GM19023 (cell line): Measurements from ENCODE around the gene STBD1.
"Not testable (repeated sequence)": the region's sequence is repeated elsewhere in the genome, so short reads cannot be mapped to it uniquely, and the experiment has no call there.

Experiments used
- ATAC-seq: cut with Tn5 transposase; IDR thresholded peaks from one replicate; pipeline ENCODE4 v1.9.1; 2021; ENCODE audit warnings: mild to moderate bottlenecking, moderate library complexity; ENCODE audit not compliant: unreplicated experiment

Gene STBD1

DNA sequence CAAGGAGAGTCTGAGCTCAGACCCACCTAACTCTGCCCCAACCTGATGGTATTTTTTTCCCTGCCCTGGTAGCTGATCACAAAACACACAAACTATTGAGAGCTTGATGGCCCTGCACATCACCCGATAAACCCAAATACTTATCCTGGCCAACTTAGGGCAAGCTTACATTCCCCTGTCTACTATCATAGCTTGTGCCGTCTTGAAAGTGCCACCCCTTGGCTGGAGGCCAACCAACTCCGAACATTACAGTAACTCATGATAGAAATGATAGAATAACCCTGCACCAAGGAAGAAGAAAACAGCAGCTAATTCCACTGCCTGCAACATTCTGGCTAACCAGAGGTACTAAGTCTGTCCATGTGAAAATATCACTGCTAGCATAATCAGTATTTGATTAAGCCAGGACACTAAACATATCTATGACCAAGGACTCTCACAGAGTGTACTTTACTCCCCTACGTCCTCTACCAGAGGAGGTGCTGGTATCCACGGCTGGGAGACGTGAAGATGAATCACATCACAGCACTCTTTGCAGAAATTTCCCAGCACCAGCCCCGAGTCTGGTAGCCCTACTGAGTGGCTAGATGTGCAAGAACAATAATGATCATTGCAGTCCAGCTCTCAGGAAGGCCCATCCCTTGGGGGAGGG, 8.9 kb downstream of the STBD1 start:
- ATAC-seq, result no peak

DNA sequence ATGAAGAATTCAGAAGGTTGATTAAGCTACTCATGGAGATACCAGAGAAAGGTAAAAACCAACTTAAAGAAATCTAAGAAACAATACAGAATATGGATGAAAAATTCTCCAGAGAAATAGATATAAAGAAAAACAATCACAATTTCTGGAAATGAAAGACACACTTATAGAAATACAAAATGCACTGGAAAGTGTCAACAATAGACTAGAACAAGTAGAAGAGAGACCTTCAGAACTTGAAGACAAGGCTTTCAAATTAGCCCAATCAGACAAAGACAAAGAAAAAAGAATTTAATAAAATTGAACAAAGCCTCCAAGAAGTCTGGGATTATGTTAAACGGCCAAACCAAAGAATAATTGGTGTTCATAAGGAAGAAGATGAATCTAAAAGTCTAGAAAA, 9.6 kb downstream of the STBD1 start:
- no peak for ATAC-seq

DNA sequence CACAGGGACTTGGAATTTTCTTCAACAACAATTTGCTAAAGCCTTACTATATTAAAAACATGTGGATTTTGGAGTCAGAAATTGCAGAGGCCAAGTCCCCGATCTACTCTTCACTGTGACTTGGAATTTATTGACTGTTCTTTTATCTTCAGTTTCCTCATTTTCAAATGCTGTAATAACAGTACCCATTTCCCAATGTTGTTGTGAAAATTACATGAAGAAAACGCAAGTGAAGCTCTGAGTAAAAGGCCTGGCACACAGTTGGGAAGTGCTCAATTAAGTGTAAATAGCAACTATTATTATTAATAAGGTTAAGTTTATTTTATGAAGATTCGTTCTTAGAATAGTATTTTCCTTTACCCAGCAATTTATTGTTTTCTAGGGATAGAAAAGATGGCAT, 15.7 kb downstream of the STBD1 start:
- no peak for ATAC-seq

DNA sequence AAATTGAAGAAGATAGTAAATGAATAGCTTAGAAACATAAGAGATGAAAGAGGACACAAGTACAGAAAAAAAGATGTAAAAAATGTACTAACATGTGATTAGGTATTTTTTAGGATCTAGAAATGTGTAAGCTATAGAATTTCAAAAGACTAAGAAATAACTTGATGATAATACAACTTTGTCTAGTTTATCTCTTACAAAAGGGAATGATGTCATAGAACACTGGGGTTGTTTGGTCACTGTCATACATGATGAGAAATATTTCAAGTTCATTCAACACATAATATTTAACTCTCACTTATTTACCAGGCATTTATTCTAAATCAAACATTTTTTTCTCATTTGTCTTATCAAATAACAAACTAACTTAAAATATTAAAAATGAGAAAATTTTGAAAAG, 18.5 kb downstream of the STBD1 start:
- ATAC-seq, result no peak

DNA sequence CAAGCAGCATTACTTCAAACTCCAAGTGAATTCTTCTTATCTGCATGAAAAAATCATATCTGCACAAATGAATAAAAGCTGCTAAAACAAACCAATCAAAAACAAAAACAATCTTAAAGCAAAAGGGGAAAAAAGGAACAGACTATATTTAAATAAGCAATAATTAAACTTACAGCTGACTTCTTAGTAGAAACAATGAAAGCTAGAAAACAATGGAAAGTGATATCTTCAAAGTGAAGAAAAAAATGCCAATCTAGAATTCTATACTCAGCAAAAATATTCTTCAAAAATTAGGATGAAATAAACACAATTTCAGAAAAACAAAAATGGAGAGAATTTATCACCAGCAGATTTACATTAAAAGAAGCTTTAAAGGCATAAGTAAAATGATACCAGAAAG, 20.0 kb downstream of the STBD1 start:
- ATAC-seq, result no peak

DNA sequence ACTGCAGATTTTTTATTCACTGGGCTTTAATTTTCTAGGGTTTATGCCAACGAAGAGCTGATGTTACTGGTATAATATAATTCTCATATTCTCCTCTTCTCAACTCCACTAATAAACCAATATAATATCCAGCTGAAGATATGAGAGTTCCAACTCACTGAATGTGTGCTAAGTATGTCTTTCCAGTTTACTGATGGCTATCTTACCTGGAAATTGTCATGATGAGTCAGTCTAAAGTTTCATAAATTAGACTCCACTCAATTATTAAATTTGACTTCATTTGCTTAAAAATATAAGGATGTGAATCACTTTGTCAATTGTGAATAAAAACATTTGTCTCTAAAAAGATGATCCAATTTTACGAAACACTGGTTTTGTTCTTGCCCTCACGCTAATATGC, 28.4 kb downstream of the STBD1 start:
- ATAC-seq, result no peak

DNA sequence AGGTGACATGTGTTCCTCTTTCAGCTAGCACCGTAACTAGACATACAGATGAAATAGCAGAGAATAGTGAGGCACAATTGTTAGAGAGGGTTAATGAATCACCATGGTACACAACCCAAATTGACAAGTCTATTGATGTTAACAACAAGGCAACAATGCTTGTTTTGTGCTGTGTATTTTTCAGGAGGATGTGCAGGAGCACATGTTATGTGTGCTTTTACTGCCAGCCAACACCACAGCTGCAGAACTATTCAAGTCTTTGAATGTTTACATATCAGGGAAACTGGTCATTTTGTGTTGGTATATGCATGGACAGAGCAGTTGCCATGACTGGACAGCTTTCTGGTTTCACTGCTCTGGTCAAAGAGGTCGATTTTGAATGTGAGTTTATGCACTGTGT, 32.8 kb downstream of the STBD1 start:
- no peak for ATAC-seq

DNA sequence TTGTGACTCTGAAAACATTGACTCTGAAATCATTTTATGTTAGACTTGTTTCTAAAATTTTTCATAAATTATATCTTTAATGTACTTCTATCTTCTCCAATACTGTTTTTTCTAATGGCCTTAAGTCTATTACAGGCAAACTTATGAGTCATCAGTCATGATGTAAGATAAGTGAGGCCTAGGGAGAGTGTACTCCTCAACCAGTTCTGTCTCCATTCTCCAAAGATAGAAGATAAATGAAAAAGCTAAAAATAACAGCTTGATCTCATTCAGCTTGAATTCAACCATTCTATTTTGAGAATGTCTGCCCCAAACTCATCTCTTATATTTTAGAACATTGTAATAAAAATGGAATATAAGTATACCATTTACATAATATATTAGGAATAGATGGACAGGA, 34.5 kb downstream of the STBD1 start:
- ATAC-seq, result no peak

DNA sequence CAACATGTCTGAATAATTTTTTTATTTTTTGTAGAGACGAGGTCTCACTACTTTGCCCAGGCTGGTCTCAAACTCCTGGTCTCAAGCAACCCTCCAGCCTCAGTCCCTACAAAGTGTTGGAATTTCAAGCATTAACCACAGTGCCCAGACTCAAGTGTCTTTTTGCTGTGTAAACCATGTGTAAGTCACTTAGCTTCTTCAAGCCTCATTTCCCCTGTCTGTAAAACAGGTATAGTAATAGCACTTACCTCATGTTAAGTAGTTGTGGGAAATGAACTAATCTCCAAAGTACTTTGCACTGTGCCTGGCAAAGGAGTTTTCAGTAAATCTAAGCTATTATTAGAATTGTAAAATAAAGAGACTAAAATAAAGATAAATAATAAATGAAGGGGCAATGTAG, 35.7 kb downstream of the STBD1 start:
- ATAC-seq, result no peak

DNA sequence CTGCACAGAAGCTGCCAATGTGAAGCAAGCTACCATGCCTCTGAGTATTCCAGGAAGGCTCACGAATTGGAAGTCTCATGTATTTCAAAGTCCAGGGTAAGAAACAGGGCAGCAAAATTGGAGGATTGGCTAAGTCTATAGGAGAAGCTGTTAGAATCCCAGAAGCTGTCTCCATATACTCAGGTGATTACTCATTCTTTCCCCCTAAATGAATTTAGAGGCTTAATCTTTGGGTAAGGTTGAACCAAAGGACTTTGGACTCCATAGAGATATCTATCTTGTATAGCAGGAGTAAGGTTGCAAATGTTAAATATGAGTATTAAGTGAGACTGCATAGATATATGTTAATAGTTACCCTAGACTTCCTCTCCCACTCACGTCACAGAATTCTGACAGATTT, 36.3 kb downstream of the STBD1 start:
- no peak for ATAC-seq

DNA sequence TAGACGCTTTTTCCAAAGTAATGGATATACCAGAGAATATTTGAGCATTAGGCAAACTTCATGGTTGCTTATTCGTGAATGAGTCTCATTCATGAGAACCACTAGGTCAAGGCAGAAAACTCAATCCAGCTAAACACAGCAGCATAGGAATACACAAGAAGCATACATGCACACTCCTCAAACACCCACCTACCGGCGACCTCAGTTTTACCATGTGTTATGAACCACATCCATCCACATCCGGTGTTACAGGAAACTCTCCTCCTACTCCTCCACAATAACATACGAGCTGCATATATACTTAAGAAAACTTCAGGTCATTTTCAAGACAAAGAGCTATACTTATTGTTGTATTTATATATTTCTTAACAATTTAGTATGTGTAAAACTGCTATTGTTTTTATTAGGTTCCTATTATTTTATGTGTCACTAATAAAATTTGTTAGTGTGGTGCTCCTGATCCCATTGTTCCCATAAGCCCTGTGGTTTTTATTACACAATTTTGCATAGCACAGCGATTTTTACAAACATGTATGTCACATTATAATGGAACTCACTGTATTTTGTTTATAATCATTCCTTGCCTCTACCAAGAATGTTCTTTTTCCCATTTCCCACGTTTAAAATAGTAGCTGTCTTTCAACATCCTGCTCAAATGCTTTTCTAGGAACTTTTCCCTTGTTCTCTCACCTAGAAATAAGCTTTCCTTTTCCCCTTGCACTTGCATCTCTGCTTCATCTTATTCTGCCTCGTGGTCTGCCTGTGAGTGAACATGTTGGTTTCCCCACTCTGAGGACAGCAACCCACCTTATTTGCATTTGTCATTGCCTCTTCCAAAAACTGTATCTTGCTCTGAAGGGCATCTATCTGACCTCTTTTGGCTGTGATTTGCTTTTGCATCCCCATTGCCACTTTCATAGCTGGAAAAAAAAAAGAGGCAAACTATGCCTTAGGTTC, 48.3 kb downstream of the STBD1 start:
- no peak for ATAC-seq

DNA sequence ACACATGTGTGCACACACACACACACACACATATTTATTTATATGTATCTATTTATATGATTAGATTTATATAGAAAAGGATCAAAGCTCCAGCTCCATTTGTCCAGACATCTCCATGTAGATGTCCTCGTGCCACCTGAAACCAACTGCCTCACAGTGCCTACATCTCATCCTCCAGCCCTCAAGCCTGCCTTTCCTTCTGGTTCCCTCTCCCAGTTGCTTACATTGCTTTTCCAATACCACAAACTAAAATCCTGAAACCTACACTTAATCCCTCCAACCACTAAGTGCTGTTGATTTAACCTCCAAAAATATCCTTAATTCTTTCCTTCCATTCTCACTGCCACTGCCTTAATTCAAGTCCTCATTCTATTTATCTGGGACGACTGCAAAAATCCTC, 51.4 kb downstream of the STBD1 start:
- no peak for ATAC-seq

DNA sequence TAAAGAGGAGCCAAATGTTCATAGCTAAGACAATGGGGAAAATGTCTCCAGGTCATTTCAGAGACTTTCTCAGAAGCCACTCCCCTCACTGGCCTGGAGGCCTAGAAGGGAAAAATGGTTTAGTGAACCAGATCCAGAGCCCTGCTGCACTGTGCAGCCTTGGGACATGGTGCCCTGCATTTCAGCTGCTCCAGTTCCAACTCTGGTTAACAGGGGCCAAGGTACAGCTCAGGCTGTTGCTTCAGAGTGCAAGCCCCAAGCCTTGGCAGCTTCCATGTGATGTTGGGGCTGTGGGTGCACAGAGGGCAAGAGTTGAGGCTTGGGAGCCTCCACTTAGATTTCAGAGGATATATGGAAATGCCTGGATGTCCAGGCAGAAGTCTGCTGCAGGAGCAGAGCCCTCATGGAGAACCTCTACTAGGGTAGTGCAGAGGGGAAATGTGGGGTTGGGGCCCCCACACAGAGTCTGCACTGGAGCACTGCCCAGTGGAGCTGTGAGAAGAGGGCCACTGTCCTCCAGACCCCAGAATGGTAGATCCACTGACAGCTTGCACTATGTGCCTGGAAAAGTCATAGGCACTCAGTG, 53.4 kb downstream of the STBD1 start:
- not testable (repeated sequence) for ATAC-seq
